Neuronal stem cell (in vitro differentiated cells): ENCODE measurements around the gene CASP2.
A peak's percentile ranks its signal among the peaks of the same experiment; 100 is the strongest.

Experiments
- DNase-seq: peaks from one replicate; pipeline ENCODE4 v3.0.0-alpha.2; 2013; ENCODE audit warnings: low spot score
- H2AFZ ChIP-seq: one replicate; pipeline ENCODE4 v1.6.1; 2013; ENCODE audit warnings: mild to moderate bottlenecking, low read length, inconsistent platforms
- H2AK5ac ChIP-seq: 2 replicates; pipeline ENCODE4 v1.6.1; 2013; ENCODE audit warnings: low read depth, mild to moderate bottlenecking, inconsistent platforms, low read length, moderate library complexity, mixed read lengths
- H2BK120ac ChIP-seq: 2 replicates; pipeline ENCODE4 v1.6.1; 2013; ENCODE audit warnings: low read depth, mild to moderate bottlenecking, inconsistent platforms, low read length, moderate library complexity, mixed read lengths
- H2BK12ac ChIP-seq: one replicate; pipeline ENCODE4 v1.6.1; 2013; ENCODE audit warnings: low read length, inconsistent platforms
- H2BK15ac ChIP-seq: 2 replicates; pipeline ENCODE4 v1.6.1; 2013; ENCODE audit warnings: mild to moderate bottlenecking, low read length, inconsistent platforms, mixed read lengths
- H2BK5ac ChIP-seq: one replicate; pipeline ENCODE4 v1.6.1; 2013; ENCODE audit warnings: inconsistent platforms, mild to moderate bottlenecking, low read length, moderate library complexity
- H3K14ac ChIP-seq: one replicate; pipeline ENCODE4 v1.6.1; 2013; ENCODE audit warnings: low read length, inconsistent platforms
- H3K18ac ChIP-seq: 2 replicates; pipeline ENCODE4 v1.6.1; 2013; ENCODE audit warnings: low read length, inconsistent platforms
- H3K23ac ChIP-seq: 2 replicates; pipeline ENCODE4 v1.6.1; 2013; ENCODE audit warnings: low read depth, mild to moderate bottlenecking, mixed read lengths, low read length, inconsistent platforms; ENCODE audit not compliant: poor library complexity
- H3K27ac ChIP-seq: replicated peaks from 3 replicates; pipeline ENCODE4 v1.5.1; 2013; ENCODE audit warnings: low read length, inconsistent platforms
- H3K27me3 ChIP-seq, 3 experiments: 2 replicates each; pipeline ENCODE4 v1.6.1; 2013; ENCODE audit warnings: low read length in 3 of 3, mild to moderate bottlenecking in 2 of 3, inconsistent platforms in 1 of 3, low read depth in 1 of 3, mixed read lengths in 1 of 3, moderate library complexity in 1 of 3; ENCODE audit not compliant: control insufficient read depth in 3 of 3, insufficient read depth in 3 of 3
- H3K36me3 ChIP-seq, 2 donors: replicated peaks in 1 of 2; 2 replicates each; pipeline ENCODE4 v1.6.1; 2013; ENCODE audit warnings: low read length in 2 of 2; ENCODE audit not compliant: control insufficient read depth in 2 of 2, insufficient read depth in 2 of 2
- H3K4ac ChIP-seq: 2 replicates; pipeline ENCODE4 v1.6.1; 2013; ENCODE audit warnings: inconsistent platforms, mild to moderate bottlenecking, low read length, moderate library complexity
- H3K4me1 ChIP-seq, 2 donors: 1 replicate in 1 of 2; 2 replicates in 1 of 2; pipeline ENCODE4 v1.6.1; 2013; ENCODE audit warnings: low read length in 2 of 2, low read depth in 1 of 2; ENCODE audit not compliant: control insufficient read depth in 2 of 2, insufficient read depth in 1 of 2
- H3K4me2 ChIP-seq: one replicate; pipeline ENCODE4 v1.6.1; 2013; ENCODE audit warnings: mild to moderate bottlenecking, low read length, inconsistent platforms; ENCODE audit not compliant: insufficient read depth, poor library complexity, severe bottlenecking
- H3K4me3 ChIP-seq, 2 donors: 2 replicates each; pipeline ENCODE4 v1.5.1; 2013; ENCODE audit warnings: low read length in 2 of 2, mild to moderate bottlenecking in 2 of 2, inconsistent platforms in 1 of 2, moderate library complexity in 1 of 2
- H3K79me1 ChIP-seq: one replicate; pipeline ENCODE4 v1.6.1; 2013; ENCODE audit warnings: low read depth, mild to moderate bottlenecking, inconsistent platforms, low read length, moderate library complexity
- H3K9ac ChIP-seq: one replicate; pipeline ENCODE4 v1.6.1; 2013; ENCODE audit warnings: mild to moderate bottlenecking, low read depth, low read length, inconsistent platforms; ENCODE audit not compliant: poor library complexity
- H3K9me3 ChIP-seq, 2 donors: replicated peaks in 1 of 2; 2 replicates each; pipeline versions ENCODE3 to v1.6.1; 2013; ENCODE audit warnings: low read length in 2 of 2, mild to moderate bottlenecking in 2 of 2, inconsistent platforms in 1 of 2, low read depth in 1 of 2, mixed read lengths in 1 of 2, moderate library complexity in 1 of 2; ENCODE audit not compliant: control insufficient read depth in 2 of 2, insufficient read depth in 1 of 2
- H4K8ac ChIP-seq: one replicate; pipeline ENCODE4 v1.6.1; 2013; ENCODE audit warnings: low read depth, mild to moderate bottlenecking, inconsistent platforms, low read length, moderate library complexity
- H4K91ac ChIP-seq: one replicate; pipeline ENCODE4 v1.6.1; 2013; ENCODE audit warnings: low read length, low read depth, mild to moderate bottlenecking, inconsistent platforms; ENCODE audit not compliant: poor library complexity
- WGBS, 2 donors: extraction: QIAGEN DNeasy Blood & Tissue Kit; methylation state at CpG; one replicate each; pipeline ENCODE4 v1.1.7; 2013; ENCODE audit warnings: missing lambda C conversion rate in 2 of 2, mixed read lengths in 1 of 2; ENCODE audit not compliant: insufficient read length in 2 of 2, insufficient replicate concordance in 1 of 2; ENCODE audit errors: extremely low coverage in 2 of 2; 5-methylcytosine and 5-hydroxymethylcytosine counted together

Gene CASP2

DNA sequence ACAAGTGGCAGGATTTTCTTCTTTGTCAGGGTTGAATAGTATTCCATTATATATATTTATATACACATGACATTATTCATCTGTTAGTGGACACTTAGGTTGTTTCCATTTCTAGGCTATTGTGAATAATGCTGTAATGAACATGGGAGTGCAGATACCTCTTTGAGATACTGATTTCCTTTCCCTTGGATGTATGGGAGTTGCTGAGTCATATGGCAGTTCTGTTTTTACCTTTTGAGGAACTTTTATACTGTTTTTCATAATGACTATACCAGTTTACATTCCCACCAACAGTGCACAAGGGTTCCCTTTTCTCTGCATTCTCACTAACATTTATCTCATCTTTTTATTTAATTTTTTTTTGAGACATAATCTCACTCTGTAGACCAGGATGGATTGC is 26.0 kb downstream of the CASP2 start:
- H3K18ac ChIP-seq: no peak overlapping the region
- H3K9me3 ChIP-seq: no peaks in the 10 kb centered on the region
- H2AK5ac ChIP-seq: no peak overlapping the region
- H3K14ac ChIP-seq: no peak overlapping the region
- H3K27me3 ChIP-seq: no peaks in the 10 kb centered on the region
- DNase-seq: no peak
- no peak overlapping the region for H2BK15ac ChIP-seq
- H4K8ac ChIP-seq: no peak overlapping the region
- H2BK5ac ChIP-seq: no peak overlapping the region
- no peak overlapping the region for H2BK120ac ChIP-seq
- no peak overlapping the region for H3K23ac ChIP-seq
- no peak overlapping the region for H3K27ac ChIP-seq
- no peak overlapping the region for H3K9ac ChIP-seq
- H2BK12ac ChIP-seq: no peak overlapping the region
- no peak overlapping the region for H3K4me3 ChIP-seq
- H3K4me2 ChIP-seq: no peak overlapping the region
- peaks cover 0 to 19% of the 10 kb centered on the region in 2 donors for H3K36me3 ChIP-seq
- peaks cover 0 to 5% of the 10 kb centered on the region in 2 donors for H3K4me1 ChIP-seq
- H2AFZ ChIP-seq: no peak overlapping the region
- H3K4ac ChIP-seq: no peak overlapping the region
- no peaks in the 10 kb centered on the region for H3K79me1 ChIP-seq
- H4K91ac ChIP-seq: no peak overlapping the region

- H3K18ac ChIP-seq: peak within 1 kb of the TSS; percentile 69
- H2BK12ac ChIP-seq: no peak within 1 kb of the TSS
- H3K4me3 ChIP-seq: no peak within 1 kb of the TSS
- H3K4ac ChIP-seq: no peak within 1 kb of the TSS
- no peak within 1 kb of the TSS for H2BK120ac ChIP-seq
- no peak within 1 kb of the TSS for H2BK5ac ChIP-seq
- peaks cover 0 to 10% of the 10 kb centered on the region in 2 donors for H3K36me3 ChIP-seq
- H3K4me2 ChIP-seq: no peak within 1 kb of the TSS
- WGBS, 2 donors: no CpG with 5 or more reads among the region's 5 CpGs
- peaks cover 0 to 5% of the 10 kb centered on the region in 2 donors for H3K4me1 ChIP-seq
- peak within 1 kb of the TSS; percentile 83 for H2AK5ac ChIP-seq
- H3K27ac ChIP-seq: no peak within 1 kb of the TSS
- DNase-seq: no peak
- H4K8ac ChIP-seq: no peak within 1 kb of the TSS
- H3K9me3 ChIP-seq: no peaks in the 10 kb centered on the region
- no peak within 1 kb of the TSS for H2BK15ac ChIP-seq
- peak within 1 kb of the TSS; percentile 85 for H3K14ac ChIP-seq
- no peak within 1 kb of the TSS for H3K23ac ChIP-seq
- no peak within 1 kb of the TSS for H2AFZ ChIP-seq
- H3K27me3 ChIP-seq: no peaks in the 10 kb centered on the region
- no peaks in the 10 kb centered on the region for H3K79me1 ChIP-seq
- H3K9ac ChIP-seq: peak within 1 kb of the TSS; percentile 51
- H4K91ac ChIP-seq: no peak within 1 kb of the TSS
Measured at GRCh38 chr7:143315776-143316175, 27.6 kb downstream of the CASP2 start, which contains the start of gene CLCN1. Gene CLCN1 (plus strand): TSS chr7:143316111. CDS start chr7:143316213, 102 bp downstream.

DNA sequence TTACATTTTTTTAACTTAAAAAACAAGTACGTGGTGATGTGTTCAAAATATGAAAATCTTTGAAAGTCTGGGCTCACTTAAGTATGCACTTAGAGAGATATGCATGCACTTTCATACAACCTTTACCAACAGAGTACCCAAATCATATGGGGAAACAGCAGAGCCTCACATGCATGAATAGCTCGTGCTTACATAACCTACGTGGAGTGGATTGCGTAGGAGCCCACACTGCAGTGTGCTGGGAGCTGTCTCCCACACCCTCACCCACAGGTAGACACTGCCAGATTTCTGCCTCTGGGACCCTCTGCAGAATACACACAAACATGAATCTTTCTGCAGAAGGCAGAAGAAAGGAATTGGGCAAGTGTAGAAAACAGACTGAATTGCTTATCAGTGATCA is 28.3 kb downstream of the CASP2 start:
- Histone ChIP-seq H3K4me1 (peaks cover 0 to 5% of the 10 kb centered on the region in 2 donors), H4K8ac (no peak overlapping the region), H2BK120ac (no peak overlapping the region)

DNA sequence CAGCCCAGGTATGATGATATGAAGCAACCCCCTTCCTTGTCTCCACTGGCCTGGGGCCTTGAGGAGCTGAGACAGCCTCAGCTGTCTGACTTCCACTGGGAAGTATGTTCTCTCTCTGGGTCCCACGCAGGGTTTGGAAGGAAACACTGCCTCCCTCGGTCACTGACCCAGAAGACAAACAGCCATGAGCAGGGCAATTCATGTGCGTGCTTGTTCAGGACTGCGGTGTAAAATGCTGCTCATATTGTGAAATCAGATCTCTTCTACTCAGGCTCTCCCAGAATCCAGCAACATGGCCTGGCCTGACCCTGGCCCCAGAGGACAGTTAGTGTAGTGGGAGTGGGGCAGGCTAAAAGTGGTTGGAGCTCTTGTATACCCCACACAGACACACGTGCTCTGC is 30.5 kb downstream of the CASP2 start:
- WGBS, 2 donors: no CpG with 5 or more reads among the region's 5 CpGs

More for the DNA sequence above, 28.3 kb downstream of the CASP2 start:
- Histone ChIP-seq H3K9ac (no peak overlapping the region), H3K27me3 (no peaks in the 10 kb centered on the region), H3K14ac (no peak overlapping the region), H3K4me3 (no peak overlapping the region), H3K27ac (no peak overlapping the region), H3K79me1 (no peaks in the 10 kb centered on the region), H3K36me3 (peaks cover 0 to 10% of the 10 kb centered on the region in 2 donors), H3K4me2 (no peak overlapping the region), H3K18ac (no peak overlapping the region), H3K23ac (no peak overlapping the region), H4K91ac (no peak overlapping the region), H2BK5ac (no peak overlapping the region), H3K4ac (no peak overlapping the region), H2BK15ac (no peak overlapping the region), H2BK12ac (no peak overlapping the region), H2AFZ (no peak overlapping the region), H2AK5ac (no peak overlapping the region), H3K9me3 (no peaks in the 10 kb centered on the region)
- no CpG with 5 or more reads among the region's 4 CpGs for WGBS, 2 donors
- no peak for DNase-seq

More for the DNA sequence above, 30.5 kb downstream of the CASP2 start:
- H3K14ac ChIP-seq: no peak overlapping the region
- H3K27ac ChIP-seq: no peak overlapping the region
- H2BK120ac ChIP-seq: no peak overlapping the region
- H3K4ac ChIP-seq: no peak overlapping the region
- no peak for DNase-seq
- H3K23ac ChIP-seq: peak overlapping the region; percentile 1
- no peak overlapping the region for H4K91ac ChIP-seq
- no peak overlapping the region for H3K9ac ChIP-seq
- H4K8ac ChIP-seq: no peak overlapping the region
- no peak overlapping the region for H2BK12ac ChIP-seq
- no peak overlapping the region for H2BK15ac ChIP-seq
- H2AFZ ChIP-seq: peak overlapping the region; percentile 17
- H3K4me1 ChIP-seq: peaks cover 10% of the 10 kb centered on the region in 2 donors
- no peak overlapping the region for H3K4me3 ChIP-seq
- H3K18ac ChIP-seq: no peak overlapping the region
- H3K4me2 ChIP-seq: no peak overlapping the region
- H3K36me3 ChIP-seq: peaks cover 0 to under 1% of the 10 kb centered on the region in 2 donors
- no peaks in the 10 kb centered on the region for H3K27me3 ChIP-seq
- no peaks in the 10 kb centered on the region for H3K9me3 ChIP-seq
- no peaks in the 10 kb centered on the region for H3K79me1 ChIP-seq
- no peak overlapping the region for H2AK5ac ChIP-seq
- no peak overlapping the region for H2BK5ac ChIP-seq
